HG03135 (cell line): ENCODE measurements around the gene CDH4.

ENCODE experiments used
- ATAC-seq: cut with Tn5 transposase; IDR thresholded peaks from one replicate; pipeline ENCODE4 v1.9.1; 2021; ENCODE audit warnings: mild to moderate bottlenecking, moderate library complexity; ENCODE audit not compliant: unreplicated experiment

Gene CDH4

GRCh38 chr20:61674688-61675087, 422.6 kb downstream of the CDH4 start:
- ATAC-seq: no peak

GRCh38 chr20:61677928-61678327, 425.9 kb downstream of the CDH4 start:
- ATAC-seq: no peak

DNA sequence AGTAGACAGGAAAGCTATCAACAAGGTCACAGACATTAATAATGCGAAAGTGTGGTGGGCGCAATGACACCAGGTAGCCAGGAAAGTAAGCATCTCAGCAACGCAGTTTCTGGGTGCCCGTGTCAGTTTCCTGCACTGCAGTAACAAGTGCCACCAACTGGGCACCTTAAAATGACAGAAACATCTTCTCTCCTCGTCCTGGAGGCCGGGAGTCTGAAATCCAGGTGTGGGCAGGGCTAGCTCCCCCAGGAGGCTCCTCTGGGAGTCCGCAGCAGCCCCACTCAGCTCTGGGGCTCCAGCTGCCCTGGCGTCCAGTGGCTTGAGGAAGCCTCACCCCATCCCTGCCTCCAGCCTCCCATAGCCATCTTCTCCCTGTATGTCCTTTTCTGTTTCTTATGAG, 426.4 kb downstream of the CDH4 start:
- no peak for ATAC-seq

GRCh38 chr20:61679473-61679872, 427.4 kb downstream of the CDH4 start:
- ATAC-seq: no peak

- ATAC-seq: no peak
Measured at GRCh38 chr20:61680096-61680495, 428.0 kb downstream of the CDH4 start.

GRCh38 chr20:61682114-61682995, 430.3 kb downstream of the CDH4 start:
- ATAC-seq: no peak

- ATAC-seq: no peak
Measured at GRCh38 chr20:61682996-61683681, 431.1 kb downstream of the CDH4 start.

GRCh38 chr20:61683721-61684120, 431.7 kb downstream of the CDH4 start:
- ATAC-seq: no peak

DNA sequence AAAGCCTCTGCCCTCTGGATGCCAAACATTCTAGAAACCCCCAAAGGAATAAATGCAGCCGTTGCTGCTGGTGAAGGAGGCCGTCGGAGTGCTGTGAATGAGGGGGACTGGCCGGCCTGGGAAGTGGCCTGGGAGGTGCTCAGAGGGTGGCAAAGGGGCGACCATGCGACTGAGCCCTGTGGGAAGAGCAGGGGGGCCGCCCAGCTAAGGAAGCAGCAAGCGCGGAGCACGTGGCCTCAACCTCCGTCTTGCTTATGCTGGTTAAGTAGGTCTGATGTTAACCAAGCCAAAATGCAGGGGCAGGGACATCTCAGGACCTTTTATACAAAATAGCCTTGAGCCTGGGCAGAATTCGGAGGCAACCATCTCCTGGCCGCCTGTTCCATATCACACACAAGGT, 432.1 kb downstream of the CDH4 start:
- ATAC-seq: no peak

DNA sequence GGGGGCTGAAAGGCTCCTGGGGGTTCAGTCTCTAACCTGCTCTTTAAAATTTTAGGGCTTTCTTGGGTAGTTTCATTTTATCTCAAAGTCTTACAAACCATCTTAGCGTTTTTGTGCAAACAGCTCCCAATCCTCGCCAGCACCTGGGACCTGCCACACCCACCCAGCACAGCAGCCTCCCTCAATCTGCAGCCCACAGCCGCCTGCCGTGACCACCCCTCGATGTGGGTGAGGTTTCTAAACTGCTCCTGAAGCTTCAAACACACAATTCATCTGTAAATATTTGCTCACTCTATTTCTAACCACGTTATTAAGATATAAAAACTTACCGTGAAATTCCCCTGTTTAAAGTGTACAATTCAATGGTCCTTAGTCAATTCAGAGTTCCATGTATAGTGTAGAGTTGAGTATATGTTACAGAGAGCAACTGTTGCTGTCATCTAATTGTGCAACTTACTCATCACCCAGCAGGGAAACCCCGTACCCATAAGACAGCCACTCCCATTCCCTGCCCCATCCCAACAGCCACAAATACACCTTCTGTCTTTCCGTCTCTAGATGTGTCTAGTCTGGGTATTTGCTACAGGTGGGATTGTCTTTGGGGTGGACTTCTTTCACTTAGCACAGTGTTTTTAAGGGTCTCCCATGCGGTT, 432.6 kb downstream of the CDH4 start:
- ATAC-seq: no peak

DNA sequence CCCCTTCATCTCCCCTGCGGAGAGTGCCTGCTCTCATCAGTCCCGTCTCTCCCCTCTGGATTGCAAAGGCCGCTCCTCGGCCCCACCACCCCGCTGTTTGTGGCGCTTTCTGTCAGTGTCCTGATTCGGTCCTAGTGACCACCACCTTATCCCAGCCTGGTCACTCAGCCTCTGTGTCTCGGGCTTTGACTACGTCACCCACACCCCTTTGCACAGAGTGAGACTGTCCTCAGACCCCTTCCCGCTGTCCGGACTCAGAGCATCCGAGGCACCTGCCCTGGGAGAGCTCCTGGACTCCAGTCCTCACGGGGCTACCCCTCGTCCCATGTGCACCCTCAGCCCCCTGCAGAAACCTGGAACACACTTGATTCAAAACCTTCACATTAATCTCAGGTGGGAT, 433.4 kb downstream of the CDH4 start:
- ATAC-seq: no peak

- ATAC-seq: no peak
Measured at GRCh38 chr20:61686051-61686936, 434.2 kb downstream of the CDH4 start.

GRCh38 chr20:61688411-61688810, 436.4 kb downstream of the CDH4 start:
- ATAC-seq: no peak

DNA sequence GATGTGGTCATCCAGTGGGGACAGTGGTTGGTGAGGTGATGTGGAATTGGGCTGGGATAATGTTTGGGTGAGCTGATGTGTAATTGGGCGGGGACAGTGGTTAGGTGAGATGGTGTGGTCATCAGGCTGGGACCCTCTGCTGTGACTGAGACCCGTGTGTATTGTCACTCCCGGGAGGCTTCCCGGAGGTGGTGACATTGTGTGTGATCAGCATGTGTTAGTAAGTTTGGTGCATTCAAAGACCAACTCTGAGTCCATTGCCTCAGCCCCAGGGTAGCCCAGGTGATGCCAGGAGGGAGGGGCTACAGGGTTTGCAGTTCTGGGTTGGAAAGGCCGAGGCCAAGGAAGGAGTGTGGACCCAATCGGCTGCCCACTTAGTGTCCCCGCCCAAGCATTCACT, 438.1 kb downstream of the CDH4 start:
- no peak for ATAC-seq

- ATAC-seq: no peak
Measured at GRCh38 chr20:61690993-61691838, 439.2 kb downstream of the CDH4 start.

GRCh38 chr20:61691978-61692377, 439.9 kb downstream of the CDH4 start:
- ATAC-seq: no peak

DNA sequence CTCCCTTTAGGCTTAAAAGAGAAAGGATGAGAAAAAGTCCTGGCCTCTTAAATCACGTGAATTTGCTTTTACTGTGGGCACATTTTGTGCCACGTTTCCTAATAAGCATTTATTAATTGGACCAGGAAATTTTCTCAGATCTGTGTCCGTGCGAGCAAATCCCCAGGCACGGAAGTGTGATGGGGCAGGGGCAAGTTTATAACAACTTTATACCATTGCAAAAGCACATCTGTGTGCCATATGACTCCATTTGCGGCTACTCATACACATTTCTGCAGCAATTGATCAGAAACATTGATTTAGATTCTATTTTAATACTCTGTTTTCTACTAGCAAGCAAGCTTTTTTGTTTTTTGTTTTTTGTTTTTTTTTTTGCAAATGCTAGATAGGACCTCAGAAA, 440.4 kb downstream of the CDH4 start:
- no peak for ATAC-seq

GRCh38 chr20:61693055-61693600, 441.1 kb downstream of the CDH4 start:
- ATAC-seq: no peak

- no peak for ATAC-seq
Measured at GRCh38 chr20:61694682-61695081, 442.6 kb downstream of the CDH4 start.

DNA sequence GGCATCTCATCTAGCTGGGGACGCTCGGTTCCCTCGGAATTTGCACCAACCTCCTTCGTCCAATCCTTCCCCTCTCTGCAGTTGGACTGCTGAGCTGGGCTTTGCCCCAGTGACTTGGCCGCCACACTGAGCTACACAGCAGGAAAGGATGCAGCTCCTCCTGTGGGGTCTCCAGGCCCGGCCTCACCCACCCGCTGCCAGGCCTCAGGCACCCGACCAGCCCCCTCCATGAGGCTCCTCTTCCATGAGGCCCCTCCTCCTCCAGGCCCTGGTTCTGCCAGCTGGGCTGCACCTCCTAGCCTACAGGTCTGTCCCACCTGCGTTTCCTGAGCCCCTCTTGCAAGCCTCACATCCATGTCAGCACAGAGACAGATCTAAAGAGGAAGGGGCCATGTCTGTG, 443.7 kb downstream of the CDH4 start:
- ATAC-seq: no peak
